ENCODE results near the gene IFFO2.
"Not testable (repeated sequence)": the region's sequence is repeated elsewhere in the genome, so short reads cannot be mapped to it uniquely, and the experiment has no call there.

The IFFO2 gene

DNA sequence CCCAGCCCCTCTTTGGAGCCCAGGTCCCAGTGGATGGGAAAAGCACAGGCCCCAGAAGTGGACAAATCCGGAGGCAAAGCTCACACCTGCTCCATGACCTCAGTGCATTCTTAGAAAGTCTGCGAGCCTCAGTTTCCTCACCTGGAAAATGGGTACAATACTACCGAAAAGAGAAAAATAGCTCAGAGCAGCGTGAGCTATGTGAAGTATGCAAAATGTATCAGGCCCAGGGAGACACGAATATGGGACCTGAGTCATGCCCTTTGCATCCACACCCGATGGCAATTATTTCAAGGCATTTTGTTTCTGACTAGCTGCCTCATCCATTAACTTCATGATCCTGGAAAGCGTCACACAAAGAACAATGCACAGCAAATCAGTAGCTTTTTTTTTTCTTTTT lies 63.4 kb downstream of the IFFO2 start:
- DNase-seq (ENCODE audit: low spot score) = no peak

GRCh38 chr1:18891858-18892257 lies 64.6 kb downstream of the IFFO2 start:
- not testable (repeated sequence) for DNase-seq (ENCODE audit: low spot score)

DNA sequence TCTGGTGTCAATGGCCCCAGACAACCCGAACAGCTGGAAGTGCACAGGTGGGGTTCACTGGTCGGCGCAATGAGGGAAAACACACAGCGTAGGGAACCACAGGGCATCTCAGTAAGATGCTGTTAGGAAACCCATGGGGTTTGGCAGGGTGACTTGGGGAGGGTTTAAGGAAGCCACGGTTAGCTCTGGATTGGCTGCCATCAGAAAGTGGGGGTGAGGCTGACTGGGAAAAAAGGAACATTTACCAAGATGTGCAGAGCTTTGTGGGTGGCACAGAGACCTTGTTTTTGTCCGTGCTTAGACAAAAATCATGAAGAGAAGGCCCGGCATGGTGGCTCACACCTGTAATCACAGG lies 65.1 kb downstream of the IFFO2 start:
- no peak for DNase-seq (ENCODE audit: low spot score)

GRCh38 chr1:18890706-18891425 lies 65.6 kb downstream of the IFFO2 start:
- peak; percentile 53 for DNase-seq (ENCODE audit: low spot score)

DNA sequence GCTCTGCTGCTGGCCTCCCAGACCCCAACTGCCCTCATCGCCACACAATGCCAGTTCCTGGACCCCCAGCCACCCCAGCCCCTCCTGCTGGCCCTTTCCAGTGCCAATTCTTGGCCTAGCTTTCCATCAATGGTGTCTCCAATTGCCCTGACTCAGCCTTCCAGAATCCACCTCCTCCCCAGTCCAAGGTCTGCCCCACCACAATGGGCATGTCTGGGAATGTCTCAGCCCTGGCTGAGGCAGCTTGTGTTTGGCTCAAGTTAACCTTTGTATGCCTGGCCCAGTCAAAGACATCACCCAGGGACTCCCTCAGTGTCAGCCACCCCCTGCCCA lies 70.5 kb downstream of the IFFO2 start:
- no peak for DNase-seq (ENCODE audit: low spot score)

GRCh38 chr1:18885311-18886002 lies 71.0 kb downstream of the IFFO2 start:
- no peak for DNase-seq (ENCODE audit: low spot score)

DNA sequence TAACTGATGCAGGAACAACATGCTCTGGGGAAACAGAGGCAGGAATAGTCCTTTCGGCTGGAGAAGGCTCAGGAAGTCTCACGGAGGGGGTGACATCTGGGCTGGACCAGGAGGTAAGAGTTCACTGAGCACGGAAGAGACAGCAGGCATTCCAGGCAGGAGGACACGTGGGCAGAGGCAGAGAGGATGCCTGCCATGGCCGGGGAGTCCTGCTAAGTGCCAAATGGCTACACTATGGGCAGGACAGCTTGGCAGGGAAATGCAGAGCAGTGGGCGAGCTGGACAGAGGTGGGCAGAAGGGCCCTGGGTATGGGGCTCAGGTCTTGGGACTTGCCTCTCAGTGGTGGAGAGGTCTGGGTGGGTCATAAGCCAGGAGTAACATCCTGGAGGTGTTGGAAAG lies 71.7 kb downstream of the IFFO2 start:
- no peak for DNase-seq (ENCODE audit: low spot score)

DNA sequence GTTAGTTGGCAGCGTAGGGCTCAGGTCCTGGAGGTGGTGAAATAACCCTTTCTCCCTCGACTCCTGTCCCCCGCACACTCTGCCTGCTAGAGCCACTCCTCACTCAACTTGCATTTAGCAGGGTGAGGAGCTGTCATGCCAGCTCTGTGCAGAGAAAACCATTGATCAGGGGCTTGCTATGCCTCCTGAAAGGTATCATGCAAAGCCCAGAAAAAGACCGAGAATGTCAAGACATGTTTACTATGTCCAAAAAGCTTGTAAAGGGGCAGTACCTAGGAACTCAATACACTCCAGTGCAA lies 72.1 kb downstream of the IFFO2 start:
- no peak for DNase-seq (ENCODE audit: low spot score)

DNA sequence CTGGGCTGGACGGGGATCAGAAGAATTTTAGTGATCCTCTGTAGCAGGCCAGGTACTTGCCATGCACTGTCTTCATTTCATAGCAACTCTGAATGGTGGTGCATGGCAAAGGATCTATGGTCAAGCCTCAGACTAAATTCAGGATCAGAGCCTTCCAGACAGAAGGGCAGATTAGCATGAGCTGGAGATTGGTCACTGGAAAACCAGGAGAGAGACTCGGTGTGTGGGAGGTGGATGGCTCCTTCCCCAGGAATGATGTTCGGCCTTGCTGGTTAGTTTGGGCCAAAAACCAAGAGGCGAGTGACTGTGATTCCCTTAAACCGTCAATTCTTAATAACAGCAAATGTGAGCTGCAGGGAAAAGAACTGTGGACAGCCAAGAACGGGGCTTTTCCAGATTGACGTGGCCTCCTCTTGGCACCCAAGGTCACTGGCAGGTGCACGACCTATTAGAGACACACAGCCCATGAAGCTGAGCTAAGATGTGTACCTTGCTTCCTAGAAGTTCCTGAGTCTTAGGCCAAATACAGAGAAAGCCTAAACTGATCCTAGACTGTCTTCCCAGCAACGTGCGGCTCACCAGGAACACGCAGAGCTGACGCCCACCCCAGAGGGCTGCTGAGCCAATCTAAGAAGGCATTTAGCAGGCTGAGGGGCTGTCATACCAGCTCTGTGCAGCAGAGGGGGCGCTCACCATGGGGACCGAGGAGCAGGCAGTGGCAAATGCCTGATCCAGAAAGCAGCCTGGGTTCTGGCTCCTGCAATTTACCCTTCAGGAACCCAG lies 72.6 kb downstream of the IFFO2 start:
- DNase-seq (ENCODE audit: low spot score) = peak; percentile 68

- DNase-seq (ENCODE audit: low spot score) = no peak
Measured at GRCh38 chr1:18883079-18883478, 73.4 kb downstream of the IFFO2 start.

DNA sequence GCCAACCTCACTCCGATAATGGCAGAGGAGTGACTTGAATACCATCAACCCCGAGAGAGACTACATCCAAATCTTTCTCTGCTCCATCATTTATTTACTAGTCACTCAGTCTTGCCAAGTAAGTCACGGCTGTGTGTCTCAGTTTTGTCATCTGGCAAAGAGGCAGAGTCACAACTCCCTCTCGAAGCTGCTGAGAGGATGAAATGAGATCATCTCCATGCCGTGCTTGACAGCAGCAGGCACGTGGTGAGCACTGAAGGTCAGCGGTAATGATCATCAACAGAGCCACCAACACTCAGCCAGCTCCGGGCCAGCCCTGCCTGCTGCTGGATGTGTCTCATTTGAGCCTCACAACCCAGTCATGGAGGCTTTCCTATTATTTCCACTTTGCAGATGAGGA lies 74.0 kb downstream of the IFFO2 start:
- peak; percentile 47 for DNase-seq (ENCODE audit: low spot score)

GRCh38 chr1:18881642-18882431 lies 74.6 kb downstream of the IFFO2 start:
- no peak for DNase-seq (ENCODE audit: low spot score)

DNA sequence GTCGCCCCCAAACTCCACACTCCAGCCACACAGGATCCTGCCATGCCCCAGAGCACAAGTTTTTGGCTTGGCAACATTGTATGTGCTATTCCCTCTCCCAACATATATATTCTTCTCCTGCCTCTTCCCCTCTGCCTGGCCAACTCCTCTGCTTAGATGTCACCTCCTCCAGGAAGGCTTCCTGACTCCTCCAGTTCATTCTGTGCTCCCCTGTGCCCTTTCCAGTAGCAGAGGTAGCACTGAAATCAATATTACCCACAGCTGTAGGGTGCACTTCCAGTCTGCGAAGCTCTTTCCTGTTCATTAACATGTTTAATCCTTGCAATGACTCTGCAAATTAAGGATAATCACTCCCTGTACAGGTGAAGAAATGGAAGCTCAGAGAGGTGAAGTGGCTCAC lies 75.3 kb downstream of the IFFO2 start:
- DNase-seq (ENCODE audit: low spot score) = no peak

DNA sequence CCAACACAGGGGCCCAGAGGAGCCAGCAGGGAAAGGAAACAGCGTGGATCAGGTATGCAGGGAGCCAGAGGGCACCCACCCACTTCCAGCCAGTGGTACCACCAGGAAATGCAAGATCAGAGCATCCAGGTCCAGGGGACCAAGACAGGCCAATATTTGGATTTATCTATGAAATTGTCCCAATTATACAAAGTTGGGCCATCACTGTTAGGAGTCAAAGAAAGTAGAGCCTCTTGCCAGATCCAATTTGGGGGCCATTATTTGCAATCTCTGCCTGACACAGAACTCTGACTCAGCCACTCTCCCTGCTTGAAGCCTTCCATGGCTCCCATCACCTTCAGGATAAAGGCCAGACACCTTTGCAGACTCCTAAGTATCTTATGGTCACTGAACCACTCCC lies 75.9 kb downstream of the IFFO2 start:
- no peak for DNase-seq (ENCODE audit: low spot score)

- no peak for DNase-seq (ENCODE audit: low spot score)
Measured at GRCh38 chr1:18879791-18880309, 76.6 kb downstream of the IFFO2 start.

DNA sequence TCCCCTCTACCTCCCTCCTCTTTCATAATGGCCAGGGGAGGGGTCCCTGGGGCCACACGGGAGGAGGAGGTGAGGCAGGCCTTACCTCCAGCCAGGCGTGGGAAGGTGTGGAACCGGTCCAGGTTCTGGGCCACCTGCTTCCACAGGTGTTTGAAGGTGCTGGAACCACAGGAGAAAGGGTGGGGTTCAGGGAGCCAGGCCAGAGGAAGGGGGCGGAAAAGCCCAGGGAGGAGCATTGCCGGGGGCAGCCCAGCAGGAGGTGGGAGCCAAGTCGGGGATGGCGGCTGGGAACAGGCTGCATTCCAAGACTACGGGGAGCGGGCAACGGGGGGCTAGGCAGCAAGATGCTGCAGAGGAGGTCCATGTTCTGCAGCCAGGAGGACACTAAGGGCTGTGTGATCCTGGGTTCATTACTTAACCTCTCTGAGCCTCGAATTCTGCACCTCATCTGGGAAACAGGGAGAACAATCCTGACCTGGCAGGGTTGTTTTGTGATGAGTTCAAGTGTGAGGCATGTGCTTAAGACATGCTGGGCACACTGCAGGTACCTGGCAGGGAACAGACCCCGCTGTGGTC lies 77.2 kb downstream of the IFFO2 start:
- DNase-seq (ENCODE audit: low spot score) = no peak

DNA sequence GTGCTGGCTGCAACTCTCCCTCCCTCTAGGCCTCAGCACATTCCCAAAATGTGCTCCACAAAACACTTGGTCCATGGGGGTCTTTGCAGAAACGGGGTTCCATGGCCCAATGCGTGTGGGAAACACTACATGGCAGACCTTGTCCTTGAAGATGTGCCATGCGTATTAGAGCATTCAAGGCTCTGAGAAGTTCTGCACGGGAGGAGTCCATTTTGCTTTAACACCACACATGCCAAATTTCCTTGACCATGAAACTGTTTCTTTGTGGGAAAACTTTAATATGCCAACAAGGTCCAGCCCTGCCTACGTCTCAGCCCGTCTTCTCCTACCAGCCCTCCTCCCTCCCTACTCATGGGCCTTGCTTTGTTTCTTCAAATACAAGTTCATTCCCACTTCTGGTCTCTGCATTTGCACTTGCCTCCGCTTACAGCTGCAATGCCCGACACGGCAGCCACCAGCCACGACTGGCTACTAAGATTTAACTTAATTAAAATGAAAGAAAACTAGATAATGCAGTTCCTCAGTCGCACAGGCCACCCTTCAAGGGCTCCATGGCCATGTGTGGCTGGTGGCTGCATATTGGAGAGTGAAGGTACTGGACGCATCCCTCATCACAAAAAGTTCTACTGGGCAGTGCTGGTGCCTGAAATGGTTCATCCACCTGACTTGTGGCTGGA lies 77.8 kb downstream of the IFFO2 start:
- DNase-seq (ENCODE audit: low spot score) = no peak

DNA sequence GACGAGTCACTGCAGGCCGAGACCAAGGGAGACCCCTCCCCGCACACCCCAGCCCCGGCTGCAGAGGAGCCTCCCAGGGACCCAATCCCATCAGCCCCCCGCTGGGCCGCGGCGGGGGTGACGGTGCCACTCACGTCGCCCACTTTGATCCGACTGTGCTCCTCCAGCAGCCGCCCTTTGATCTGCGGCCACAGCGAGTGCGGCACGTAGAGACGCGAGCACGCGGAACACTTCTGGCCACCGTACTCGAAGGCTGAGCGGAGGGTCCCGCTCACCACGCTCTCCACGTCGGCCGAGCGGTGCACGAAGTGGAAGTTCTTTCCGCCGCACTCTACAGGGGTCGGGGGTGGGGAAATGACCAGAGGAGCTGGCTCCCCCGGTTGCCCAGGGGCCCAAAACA lies 79.2 kb downstream of the IFFO2 start:
- no peak for DNase-seq (ENCODE audit: low spot score)

DNA sequence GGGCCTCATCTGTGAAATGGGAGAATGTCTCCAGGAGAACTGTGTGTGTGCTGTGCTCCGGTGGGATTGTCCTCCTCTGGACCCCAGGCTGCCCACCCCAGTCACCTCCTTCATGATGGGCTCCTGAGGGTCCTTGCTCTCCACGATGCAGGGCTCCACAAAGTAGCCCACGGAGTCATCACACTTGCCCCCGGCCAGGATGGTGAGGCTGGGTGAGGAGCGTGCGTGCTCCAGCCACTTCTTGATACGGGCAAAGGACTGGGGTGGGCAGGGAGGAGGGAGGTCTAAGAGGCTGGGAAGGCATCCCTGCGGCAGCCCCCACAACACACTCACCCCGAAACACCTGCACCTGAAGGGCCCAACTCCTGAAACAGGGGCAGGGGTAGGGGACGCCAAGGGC lies 80.3 kb downstream of the IFFO2 start:
- DNase-seq (ENCODE audit: low spot score) = no peak

- DNase-seq (ENCODE audit: low spot score) = no peak
Measured at GRCh38 chr1:18875796-18876128, 80.7 kb downstream of the IFFO2 start.

- DNase-seq (ENCODE audit: low spot score) = peak; percentile 80
Measured at GRCh38 chr1:18875107-18875795, 81.2 kb downstream of the IFFO2 start.

All from globus pallidus (tissue), 1 donor.